SU-DHL-6 (cell line): Measurements from ENCODE around the gene MBL2.

ENCODE experiments used
- EZH2phosphoT487 ChIP-seq: fragments of 200-600 bp; sonication (generic), shearing (Covaris generic); conservative IDR thresholded peaks from 2 replicates; pipeline ENCODE4 v1.6.1; 2018; ENCODE audit warnings: mild to moderate bottlenecking, antibody characterized with exemption, low read length, moderate library complexity, mixed read lengths
- TF ChIP-seq, protein P1 (sequence below): fragments of 200-600 bp; sonication (generic); IDR thresholded peaks from one replicate; pipeline ENCODE4 v1.5.1; 2017; ENCODE audit warnings: antibody characterized with exemption, mild to moderate bottlenecking, low read length, moderate library complexity; ENCODE audit not compliant: insufficient read depth, poor library complexity, severe bottlenecking

DNA sequence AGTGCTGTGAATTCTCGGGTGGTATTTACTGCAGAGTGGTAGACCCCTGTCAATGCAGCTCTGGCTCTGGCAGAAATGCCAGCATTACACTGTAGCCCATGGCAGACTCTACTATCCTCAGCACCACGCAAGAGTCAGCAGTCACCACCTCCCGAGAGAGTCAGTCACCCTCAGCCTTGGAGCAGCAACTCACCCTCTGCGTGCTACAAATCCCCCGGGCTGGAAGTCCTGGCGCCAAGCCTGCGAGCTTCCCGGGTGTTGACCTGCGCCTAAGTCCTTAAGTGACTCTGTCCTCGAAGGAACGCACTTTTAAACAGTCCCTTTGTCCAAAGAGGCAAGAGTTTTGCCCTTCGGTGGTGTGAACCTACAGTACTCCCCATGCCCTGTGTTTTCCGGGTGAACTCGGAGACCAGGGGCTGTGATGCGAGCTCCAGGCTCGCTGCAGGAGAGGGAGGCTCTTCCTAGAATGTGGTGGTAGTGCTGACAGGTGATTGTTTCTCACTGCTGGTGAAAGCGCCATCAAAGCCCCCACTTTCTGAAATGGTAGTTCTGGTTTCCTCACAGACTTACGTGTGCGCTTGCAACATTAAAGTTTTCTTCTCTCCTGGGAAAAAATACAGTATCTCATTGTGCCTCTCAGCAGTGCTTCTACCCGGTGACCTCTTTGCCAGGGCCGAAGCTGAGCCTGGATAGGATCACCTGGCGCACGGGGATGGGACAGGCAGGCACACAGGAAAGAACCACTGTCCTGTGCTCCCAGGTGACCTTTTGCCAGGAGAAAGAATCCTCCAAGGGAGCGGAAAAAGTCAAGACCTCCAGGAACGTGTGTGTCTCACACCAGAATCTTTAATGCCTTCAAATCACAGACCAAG is 33.1 kb upstream of the MBL2 start:
- TF ChIP-seq, protein P1, sequence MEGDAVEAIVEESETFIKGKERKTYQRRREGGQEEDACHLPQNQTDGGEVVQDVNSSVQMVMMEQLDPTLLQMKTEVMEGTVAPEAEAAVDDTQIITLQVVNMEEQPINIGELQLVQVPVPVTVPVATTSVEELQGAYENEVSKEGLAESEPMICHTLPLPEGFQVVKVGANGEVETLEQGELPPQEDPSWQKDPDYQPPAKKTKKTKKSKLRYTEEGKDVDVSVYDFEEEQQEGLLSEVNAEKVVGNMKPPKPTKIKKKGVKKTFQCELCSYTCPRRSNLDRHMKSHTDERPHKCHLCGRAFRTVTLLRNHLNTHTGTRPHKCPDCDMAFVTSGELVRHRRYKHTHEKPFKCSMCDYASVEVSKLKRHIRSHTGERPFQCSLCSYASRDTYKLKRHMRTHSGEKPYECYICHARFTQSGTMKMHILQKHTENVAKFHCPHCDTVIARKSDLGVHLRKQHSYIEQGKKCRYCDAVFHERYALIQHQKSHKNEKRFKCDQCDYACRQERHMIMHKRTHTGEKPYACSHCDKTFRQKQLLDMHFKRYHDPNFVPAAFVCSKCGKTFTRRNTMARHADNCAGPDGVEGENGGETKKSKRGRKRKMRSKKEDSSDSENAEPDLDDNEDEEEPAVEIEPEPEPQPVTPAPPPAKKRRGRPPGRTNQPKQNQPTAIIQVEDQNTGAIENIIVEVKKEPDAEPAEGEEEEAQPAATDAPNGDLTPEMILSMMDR: no peak
- TF ChIP-seq EZH2phosphoT487: no peak
